Astrocyte (in vitro differentiated cells and primary cell): ENCODE data around the gene AOC3.

Source experiments
- CTCF ChIP-seq: IDR thresholded peaks from 2 replicates; pipeline ENCODE4 v1.5.1; 2011; ENCODE audit warnings: low read depth, mild to moderate bottlenecking, inconsistent platforms, low read length, moderate library complexity; ENCODE audit not compliant: insufficient read depth
- EZH2 ChIP-seq: IDR thresholded peaks from 2 replicates; pipeline ENCODE4 v1.6.1; 2012; ENCODE audit warnings: mild to moderate bottlenecking, low read length, inconsistent platforms; ENCODE audit not compliant: insufficient read depth

GRCh38 chr17:42844271-42844670 is 6.7 kb upstream of the AOC3 start, which contains the start of gene AOC2:
- no peak for TF ChIP-seq CTCF
- TF ChIP-seq EZH2: no peak
